Peyer's patch (tissue), 4 donors: ENCODE results near the gene FUBP1. TPM values are rescaled to one million over a fixed set of nuclear protein-coding genes. Genes with fewer than 3 reads are reported as not detected.

ENCODE experiments used
- DNase-seq, 3 donors: peaks; one replicate each; pipeline ENCODE4 v3.0.0-alpha.2; 2017 to 2019
- H3K27ac ChIP-seq, 4 donors: fragments of 200-600 bp; sonication (generic); one replicate each; pipeline ENCODE4 v1.5.1; 2016 to 2019
- H3K27me3 ChIP-seq, 2 donors: fragments of 200-600 bp; sonication (generic); one replicate each; pipeline ENCODE4 v1.5.1; 2019
- H3K36me3 ChIP-seq, 3 donors: fragments of 200-600 bp; sonication (generic); one replicate each; pipeline ENCODE4 v1.5.1; 2016 to 2019
- H3K4me1 ChIP-seq, 4 donors: fragments of 200-600 bp; sonication (generic); one replicate each; pipeline ENCODE4 v1.5.1; 2016 to 2019
- H3K4me3 ChIP-seq, 4 donors: fragments of 200-600 bp; sonication (generic); 1 replicate in 3 of 4; 2 replicates in 1 of 4; pipeline ENCODE4 v1.5.1; 2016 to 2019; ENCODE audit warnings: mild to moderate bottlenecking in 1 of 4
- H3K9me3 ChIP-seq, 4 donors: fragments of 200-600 bp; sonication (generic); one replicate each; pipeline ENCODE4 v1.5.1; 2016 to 2019; ENCODE audit warnings: mild to moderate bottlenecking in 1 of 4
- CTCF ChIP-seq, 6 experiments: fragments of 450-650 bp in 4 of 6; fragments of 200-600 bp in 2 of 6; sonication (generic) in 1 of 6; IDR thresholded peaks; one replicate each; pipeline ENCODE4 v1.5.1; 2017 to 2019; ENCODE audit warnings: antibody characterized with exemption in 6 of 6, mild to moderate bottlenecking in 3 of 6, moderate library complexity in 1 of 6
- POLR2A ChIP-seq, 2 donors: fragments of 450-650 bp; IDR thresholded peaks; one replicate each; pipeline ENCODE4 v1.5.1; 2017; ENCODE audit warnings: antibody characterized with exemption in 2 of 2, mild to moderate bottlenecking in 2 of 2, moderate library complexity in 2 of 2
- total RNA-seq, 4 donors: library from RNA; depleted of rRNA; stranded (reverse); fragments of >200 nt; gene quantifications; one replicate each; pipeline ENCODE4 v1.1.0, GENCODE V29; 2016

FUBP1 gene
- total RNA-seq, 4 donors from 2014 or later: 76.4 to 196 (median 129) TPM

DNA sequence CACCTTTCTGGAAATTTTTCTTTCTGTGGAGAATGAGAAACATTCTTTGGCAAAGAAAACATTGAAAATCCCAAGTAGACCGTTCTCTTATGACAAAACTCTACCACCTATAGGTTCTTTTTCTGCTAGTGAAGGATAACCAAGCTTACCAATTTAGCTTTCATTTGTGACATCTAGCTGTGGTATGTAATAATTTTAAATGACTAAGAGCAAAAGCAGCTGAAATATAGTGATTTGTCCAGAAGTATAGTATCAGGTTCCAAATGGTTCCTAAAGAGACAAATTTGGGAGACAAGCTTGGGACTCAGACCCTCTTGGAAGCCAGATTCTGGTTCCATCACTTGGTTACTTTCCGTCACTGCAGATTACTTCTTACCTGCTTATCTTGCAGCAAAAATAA lies 24.4 kb downstream of the FUBP1 start:
- no peaks in the 10 kb centered on the region for H3K27me3 ChIP-seq
- no peaks in the 10 kb centered on the region for H3K9me3 ChIP-seq
- no peak overlapping the region for H3K27ac ChIP-seq
- H3K4me1 ChIP-seq: no peaks in the 10 kb centered on the region
- no peak overlapping the region for H3K4me3 ChIP-seq
- no peak for TF ChIP-seq CTCF (IDR thresholded peaks at IDR 0.05)
- TF ChIP-seq POLR2A (IDR thresholded peaks at IDR 0.05): no peak
- no peak for DNase-seq
- H3K36me3 ChIP-seq: peaks cover 0 to 93% (median 0%) of the 10 kb centered on the region in 3 donors

DNA sequence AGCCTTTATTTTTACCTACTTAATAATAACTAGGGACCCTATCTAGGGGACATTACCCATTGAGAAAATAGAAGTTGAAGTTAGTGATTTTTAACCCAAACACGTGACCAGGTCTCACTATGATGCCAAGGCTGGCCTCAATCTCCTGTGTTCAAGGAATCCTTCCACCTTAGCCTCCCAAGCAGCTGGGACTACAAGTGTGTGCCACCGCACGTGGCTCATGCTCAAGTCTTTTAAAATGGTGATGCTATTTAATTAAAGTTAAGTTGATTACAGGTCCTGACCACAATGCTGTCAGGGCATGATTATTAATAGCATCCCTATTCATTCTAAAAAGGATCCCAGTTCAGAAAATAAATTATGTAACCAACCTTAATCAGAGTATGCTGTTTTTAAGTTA lies 25.0 kb downstream of the FUBP1 start:
- DNase-seq: no peak
- Histone ChIP-seq H3K9me3 (no peaks in the 10 kb centered on the region), H3K4me3 (no peak overlapping the region), H3K27me3 (no peaks in the 10 kb centered on the region), H3K36me3 (peaks cover 0 to 91% (median 0%) of the 10 kb centered on the region in 3 donors), H3K4me1 (peaks cover 0 to 4% (median 0%) of the 10 kb centered on the region in 4 donors), H3K27ac (no peak overlapping the region)
- TF ChIP-seq POLR2A (IDR thresholded peaks at IDR 0.05) (no peak), CTCF (IDR thresholded peaks at IDR 0.05) (no peak)

DNA sequence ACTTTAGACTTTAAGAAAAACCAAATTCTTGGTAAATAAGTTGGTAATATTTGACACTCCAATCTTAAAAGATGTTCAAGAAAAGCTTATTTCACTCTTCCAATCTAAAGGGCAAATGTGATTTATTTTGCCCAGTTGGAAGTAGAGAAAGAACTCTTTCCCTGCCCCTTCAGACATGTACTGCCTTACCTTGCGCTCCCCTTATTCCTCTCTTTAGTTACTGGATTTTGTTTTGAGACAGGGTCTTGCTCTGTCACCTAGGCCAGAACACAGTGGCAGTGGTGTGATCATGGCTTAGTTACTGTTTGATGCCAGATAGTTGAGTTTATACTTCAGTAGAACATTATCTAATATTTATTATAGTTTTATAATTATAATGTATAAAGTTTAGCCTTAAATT lies 27.5 kb downstream of the FUBP1 start:
- DNase-seq: no peak
- H3K27ac ChIP-seq: no peak overlapping the region
- H3K36me3 ChIP-seq: peaks cover 0 to 91% (median 0%) of the 10 kb centered on the region in 3 donors
- no peak for TF ChIP-seq POLR2A (IDR thresholded peaks at IDR 0.05)
- no peak for TF ChIP-seq CTCF (IDR thresholded peaks at IDR 0.05)
- H3K27me3 ChIP-seq: no peaks in the 10 kb centered on the region
- no peaks in the 10 kb centered on the region for H3K9me3 ChIP-seq
- no peak overlapping the region for H3K4me3 ChIP-seq
- peaks cover 0 to 7% (median 0%) of the 10 kb centered on the region in 4 donors for H3K4me1 ChIP-seq

- Histone ChIP-seq H3K27ac (no peak overlapping the region), H3K4me1 (peaks cover 0 to 7% (median 0%) of the 10 kb centered on the region in 4 donors), H3K4me3 (no peak overlapping the region), H3K9me3 (no peaks in the 10 kb centered on the region), H3K27me3 (no peaks in the 10 kb centered on the region), H3K36me3 (peaks cover 0 to 91% (median 0%) of the 10 kb centered on the region in 3 donors)
- TF ChIP-seq CTCF (IDR thresholded peaks at IDR 0.05): no peak
- TF ChIP-seq POLR2A (IDR thresholded peaks at IDR 0.05): no peak
- DNase-seq: no peak
These were observed 28.0 kb downstream of the FUBP1 start for GRCh38 chr1:77950873-77951272.

DNA sequence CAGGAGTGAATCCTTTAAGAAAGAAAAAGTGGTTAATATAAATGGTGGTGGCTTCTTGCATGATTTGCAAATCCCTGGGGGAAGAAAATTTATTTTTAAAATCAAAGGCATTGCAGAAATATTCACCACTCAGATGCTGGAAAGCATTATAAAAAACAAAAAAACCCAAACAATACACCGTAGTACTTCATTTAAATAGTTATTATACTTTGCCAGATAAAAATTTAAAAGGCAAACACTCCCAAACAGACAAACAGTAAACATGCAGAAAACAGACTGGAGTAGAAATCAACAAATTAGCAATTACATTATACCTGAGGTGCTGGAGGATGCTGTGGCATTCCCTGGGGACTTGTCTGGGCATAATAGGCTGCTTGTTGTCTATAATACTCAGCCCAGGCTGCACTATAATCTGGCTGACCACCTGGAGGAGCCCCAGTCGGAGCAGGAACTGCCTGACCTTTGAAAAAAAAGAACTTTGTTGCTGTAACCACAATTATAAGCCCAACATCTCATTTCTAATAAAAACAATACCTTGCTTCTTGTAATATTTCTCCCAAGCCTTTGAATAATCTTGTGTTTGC lies 29.9 kb downstream of the FUBP1 start:
- TF ChIP-seq POLR2A (IDR thresholded peaks at IDR 0.05) (no peak), CTCF (IDR thresholded peaks at IDR 0.05) (no peak)
- Histone ChIP-seq H3K4me3 (no peak overlapping the region), H3K27me3 (no peaks in the 10 kb centered on the region), H3K27ac (no peak overlapping the region), H3K9me3 (no peaks in the 10 kb centered on the region), H3K36me3 (peaks cover 0 to 90% (median 0%) of the 10 kb centered on the region in 3 donors), H3K4me1 (peaks cover 0 to 7% (median 0%) of the 10 kb centered on the region in 4 donors)
- DNase-seq: no peak
